ENCODE results near the gene LIF.

Gene LIF

DNA sequence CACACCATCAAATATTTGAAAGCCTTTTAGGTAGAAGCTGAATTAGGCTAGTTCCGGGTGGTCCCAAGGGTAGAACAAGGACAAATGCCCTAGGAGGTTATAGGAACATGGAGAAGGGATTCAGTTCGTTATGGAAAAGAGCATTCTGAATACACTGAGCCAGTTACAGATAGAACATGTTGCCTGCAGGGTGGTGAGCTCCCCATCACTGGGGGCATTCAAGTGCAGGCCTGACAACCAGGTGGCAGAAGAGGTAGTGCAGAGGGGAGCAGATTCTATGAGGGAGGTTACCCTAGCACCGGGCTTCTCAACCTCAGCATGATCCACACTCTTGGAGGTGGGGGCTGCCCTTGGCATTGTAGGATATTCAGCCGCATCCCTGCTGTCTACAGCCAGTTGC, 24.2 kb downstream of the LIF start:
- TF ChIP-seq REST (IDR thresholded peaks at IDR 0.05; ENCODE audit: insufficient replicate concordance, low read depth), result no peak
- no peak for TF ChIP-seq GABPA (IDR thresholded peaks at IDR 0.05; ENCODE audit: low read depth)
- TF ChIP-seq, protein P1, sequence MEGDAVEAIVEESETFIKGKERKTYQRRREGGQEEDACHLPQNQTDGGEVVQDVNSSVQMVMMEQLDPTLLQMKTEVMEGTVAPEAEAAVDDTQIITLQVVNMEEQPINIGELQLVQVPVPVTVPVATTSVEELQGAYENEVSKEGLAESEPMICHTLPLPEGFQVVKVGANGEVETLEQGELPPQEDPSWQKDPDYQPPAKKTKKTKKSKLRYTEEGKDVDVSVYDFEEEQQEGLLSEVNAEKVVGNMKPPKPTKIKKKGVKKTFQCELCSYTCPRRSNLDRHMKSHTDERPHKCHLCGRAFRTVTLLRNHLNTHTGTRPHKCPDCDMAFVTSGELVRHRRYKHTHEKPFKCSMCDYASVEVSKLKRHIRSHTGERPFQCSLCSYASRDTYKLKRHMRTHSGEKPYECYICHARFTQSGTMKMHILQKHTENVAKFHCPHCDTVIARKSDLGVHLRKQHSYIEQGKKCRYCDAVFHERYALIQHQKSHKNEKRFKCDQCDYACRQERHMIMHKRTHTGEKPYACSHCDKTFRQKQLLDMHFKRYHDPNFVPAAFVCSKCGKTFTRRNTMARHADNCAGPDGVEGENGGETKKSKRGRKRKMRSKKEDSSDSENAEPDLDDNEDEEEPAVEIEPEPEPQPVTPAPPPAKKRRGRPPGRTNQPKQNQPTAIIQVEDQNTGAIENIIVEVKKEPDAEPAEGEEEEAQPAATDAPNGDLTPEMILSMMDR (IDR thresholded peaks at IDR 0.05; ENCODE audit: insufficient read depth, low read length), result no peak
- no peak for TF ChIP-seq POLR2AphosphoS5 (IDR thresholded peaks at IDR 0.05; ENCODE audit: low read depth)
- no peak for TF ChIP-seq SPI1 (IDR thresholded peaks at IDR 0.05; ENCODE audit: borderline replicate concordance, low read depth)
- Histone ChIP-seq H3K27me3 (ENCODE audit: insufficient read depth, poor library complexity, severe bottlenecking) (peaks cover 13% of the 10 kb centered on the region), H3K4me3 (replicated peaks; ENCODE audit: insufficient read depth, low read length) (no peak overlapping the region), H3K27ac (replicated peaks) (no peak overlapping the region)
- no peak for DNase-seq (ENCODE audit: low read depth in 1 of 2, low spot score in 1 of 2)

- TF ChIP-seq POLR2AphosphoS5 (IDR thresholded peaks at IDR 0.05; ENCODE audit: low read depth) (no peak), GABPA (IDR thresholded peaks at IDR 0.05; ENCODE audit: low read depth) (no peak), SPI1 (IDR thresholded peaks at IDR 0.05; ENCODE audit: borderline replicate concordance, low read depth) (no peak), REST (IDR thresholded peaks at IDR 0.05; ENCODE audit: insufficient replicate concordance, low read depth) (no peak)
- TF ChIP-seq, protein P1 (IDR thresholded peaks at IDR 0.05; ENCODE audit: insufficient read depth, low read length), result no peak
- DNase-seq (ENCODE audit: low read depth in 1 of 2, low spot score in 1 of 2), result peak; percentile 21 to 43
- Histone ChIP-seq H3K27ac (replicated peaks) (no peak overlapping the region), H3K27me3 (ENCODE audit: insufficient read depth, poor library complexity, severe bottlenecking) (peaks cover 12% of the 10 kb centered on the region), H3K4me3 (replicated peaks; ENCODE audit: insufficient read depth, low read length) (no peak overlapping the region)
Observed at GRCh38 chr22:30221121-30221992, 25.2 kb downstream of the LIF start.

DNA sequence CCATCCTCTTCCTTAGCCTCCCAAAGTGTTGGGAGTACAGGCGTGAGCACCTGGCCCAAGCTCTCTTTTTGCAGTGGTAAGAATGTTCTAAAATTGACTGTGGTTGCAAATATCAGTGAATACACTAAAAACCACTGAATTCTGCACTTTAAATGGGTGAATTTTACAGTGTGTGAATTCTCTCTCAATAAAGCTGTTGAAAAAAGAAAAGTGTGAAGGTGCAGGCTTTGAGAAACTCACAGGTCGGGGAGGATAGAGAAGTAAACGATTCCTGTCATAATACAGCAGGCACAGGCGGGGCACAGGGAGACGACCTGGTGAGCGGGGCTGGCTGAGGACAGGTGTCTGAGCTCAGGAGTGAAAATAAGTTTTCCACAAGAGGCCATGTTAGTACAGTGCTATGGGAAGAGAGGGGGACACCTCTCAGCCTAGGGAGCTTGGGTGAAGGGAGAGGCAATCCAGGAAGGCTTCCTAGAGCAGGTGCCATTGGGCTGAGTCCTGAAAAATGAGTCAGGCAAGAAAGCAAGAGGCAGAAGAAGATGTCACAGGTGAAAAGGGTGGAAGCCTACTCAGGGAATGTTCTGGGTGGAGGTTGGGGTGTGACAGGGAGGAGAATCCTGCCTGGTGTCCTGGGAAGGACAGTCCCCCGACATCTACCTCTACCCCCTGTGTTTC, 26.1 kb downstream of the LIF start:
- no peak for DNase-seq (ENCODE audit: low read depth in 1 of 2, low spot score in 1 of 2)
- no peak overlapping the region for H3K4me3 ChIP-seq (replicated peaks; ENCODE audit: insufficient read depth, low read length)

More for the DNA sequence above, 26.1 kb downstream of the LIF start:
- Histone ChIP-seq H3K27me3 (ENCODE audit: insufficient read depth, poor library complexity, severe bottlenecking) (peaks cover 5% of the 10 kb centered on the region), H3K27ac (replicated peaks) (no peak overlapping the region)
- TF ChIP-seq POLR2AphosphoS5 (IDR thresholded peaks at IDR 0.05; ENCODE audit: low read depth) (no peak), GABPA (IDR thresholded peaks at IDR 0.05; ENCODE audit: low read depth) (no peak), SPI1 (IDR thresholded peaks at IDR 0.05; ENCODE audit: borderline replicate concordance, low read depth) (no peak), REST (IDR thresholded peaks at IDR 0.05; ENCODE audit: insufficient replicate concordance, low read depth) (no peak)
- TF ChIP-seq, protein P1 (IDR thresholded peaks at IDR 0.05; ENCODE audit: insufficient read depth, low read length), result no peak
